NCI-H510A treated with DMSO at 0.1 percent for 48 hours (cell line): ENCODE results near the gene LONRF3.

Experiments
- DNase-seq: peaks from one replicate; lab custom pipeline; 2025; lab: John Stamatoyannopoulos, UW

LONRF3 gene

GRCh38 chrX:118974088-118974907 is at the start of gene LONRF3:
LONRF3 (plus strand) TSS chrX:118974618; CDS start chrX:118974781, 163 bp downstream.
- peak; percentile 14 for DNase-seq

GRCh38 chrX:118928151-118928550 is 46.3 kb upstream of the LONRF3 start:
- no peak for DNase-seq

- no peak for DNase-seq
These were observed 39.1 kb upstream of the LONRF3 start for GRCh38 chrX:118935352-118935751.

DNA sequence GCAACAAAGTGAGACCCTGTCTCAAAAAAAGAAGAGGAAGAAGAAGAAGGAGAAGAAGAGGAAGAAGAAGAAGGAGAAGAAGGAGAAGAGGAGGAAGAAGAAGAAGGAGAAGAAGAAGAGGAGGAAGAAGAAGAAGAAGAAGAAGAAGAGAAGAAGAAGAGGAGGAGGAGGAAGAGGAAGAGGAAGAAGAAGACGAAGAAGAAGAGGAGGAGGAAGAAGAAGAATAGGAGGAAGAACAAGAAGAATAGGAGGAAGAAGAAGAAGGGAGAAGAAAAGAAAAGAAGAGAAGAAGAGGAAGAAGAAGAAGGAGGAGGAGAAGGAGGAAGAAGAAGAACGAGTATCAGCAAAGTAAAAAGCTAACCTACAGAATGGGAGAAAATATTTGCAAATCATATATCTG is 33.3 kb upstream of the LONRF3 start:
- DNase-seq, result no peak

GRCh38 chrX:118943102-118943501 is 31.3 kb upstream of the LONRF3 start:
- DNase-seq, result no peak

DNA sequence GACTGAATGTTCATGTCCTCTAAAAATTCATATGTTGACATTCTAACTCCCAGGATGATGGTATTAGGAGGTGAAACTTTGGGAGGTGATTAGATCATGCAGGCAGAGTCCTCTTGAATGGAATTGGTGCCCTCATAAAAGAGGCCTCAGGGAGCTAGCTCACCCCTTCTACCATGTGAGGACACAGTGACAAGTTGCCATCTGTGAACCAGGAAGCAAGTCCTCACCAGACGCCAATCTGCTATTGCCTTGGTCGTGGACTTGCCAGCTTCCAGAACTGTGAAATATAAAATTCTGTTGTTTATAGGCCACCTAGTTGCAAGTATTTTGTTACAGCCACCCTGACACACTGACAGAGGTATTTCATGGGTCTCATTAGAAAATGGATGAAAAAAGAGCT is 28.5 kb upstream of the LONRF3 start:
- DNase-seq, result no peak

DNA sequence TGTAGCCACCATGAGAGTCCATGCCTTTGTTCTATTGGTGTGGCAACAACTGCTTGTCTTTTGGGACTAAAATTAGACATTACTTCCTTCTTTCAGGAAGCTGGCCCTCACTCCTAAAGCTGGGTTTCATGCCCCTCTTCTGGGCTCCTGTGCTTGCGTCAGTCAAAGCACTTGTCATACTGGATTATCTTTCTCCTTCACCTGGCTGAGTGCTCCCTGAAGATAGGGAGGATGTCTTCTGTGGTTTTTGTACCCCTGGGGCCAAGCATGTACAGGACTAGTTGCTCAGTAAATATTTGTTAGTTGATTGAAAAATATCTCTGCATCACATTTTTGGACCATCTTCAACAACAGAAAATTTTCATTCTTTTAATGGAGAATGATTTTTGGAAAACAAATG is 26.1 kb upstream of the LONRF3 start:
- DNase-seq, result no peak

GRCh38 chrX:118961866-118962560 is 12.4 kb upstream of the LONRF3 start:
- no peak for DNase-seq

DNA sequence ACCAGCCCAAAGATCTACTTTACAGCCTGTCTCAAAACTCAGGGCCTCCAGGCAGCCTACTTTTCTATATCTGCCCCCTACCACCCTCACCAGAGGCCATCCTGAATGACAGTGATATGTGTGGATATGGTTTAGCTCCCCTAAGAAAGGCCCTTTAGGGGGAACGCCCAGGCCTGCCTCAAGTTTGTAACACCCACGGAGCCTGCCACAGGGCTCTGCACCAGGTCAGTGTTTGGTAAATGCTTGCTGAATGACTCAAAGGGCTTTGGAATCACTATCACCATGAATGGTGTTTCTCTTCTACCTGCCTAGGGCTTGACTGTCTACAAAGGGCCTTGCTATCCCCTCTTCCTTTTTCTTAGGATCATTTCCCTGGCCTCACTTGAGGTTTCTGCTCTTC is 11.3 kb upstream of the LONRF3 start:
- no peak for DNase-seq

DNA sequence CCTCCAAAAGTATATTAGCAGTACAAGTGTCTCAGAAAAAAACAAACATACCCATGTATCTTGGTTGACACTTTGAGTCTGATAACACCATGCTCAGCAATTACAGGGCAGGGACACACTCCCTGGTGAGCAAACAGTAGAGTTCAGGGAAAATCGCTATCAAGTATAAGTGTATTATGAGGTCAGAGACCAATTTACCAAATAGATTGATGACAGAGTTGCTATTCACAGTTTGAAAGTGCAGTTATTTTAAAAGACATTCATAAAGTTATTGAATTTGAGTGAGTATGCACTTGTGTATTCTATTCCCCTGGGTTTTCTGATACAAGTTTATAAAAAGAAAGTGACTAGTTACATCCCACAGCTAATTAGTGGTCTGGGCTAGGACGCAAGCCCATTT is 10.2 kb upstream of the LONRF3 start:
- no peak for DNase-seq

GRCh38 chrX:118965395-118965794 is 9.0 kb upstream of the LONRF3 start:
- no peak for DNase-seq

DNA sequence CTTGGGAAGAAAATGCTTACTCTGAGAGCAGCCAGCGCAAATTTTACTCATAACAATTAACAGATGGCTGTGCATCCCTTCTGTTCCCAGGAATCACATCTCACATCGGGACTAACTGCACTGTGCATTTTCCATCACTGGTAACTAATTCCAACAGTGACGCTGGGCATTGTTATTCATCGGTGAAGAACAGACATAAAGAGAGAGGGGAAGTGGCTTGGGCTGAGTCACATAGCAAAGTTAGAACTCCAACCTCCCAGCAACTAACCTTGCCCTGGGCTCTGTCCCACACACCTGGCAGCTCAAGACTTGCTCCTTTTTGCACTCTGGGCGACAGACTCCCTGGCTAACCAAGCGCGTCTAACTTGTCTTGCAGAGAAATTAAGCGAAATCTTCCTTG is 6.4 kb upstream of the LONRF3 start:
- no peak for DNase-seq

GRCh38 chrX:118971552-118971951 is 2.9 kb upstream of the LONRF3 start:
- peak; percentile 15 for DNase-seq

- no peak for DNase-seq
These were observed 880 bp upstream of the LONRF3 start for GRCh38 chrX:118973389-118974087.

- DNase-seq, result peak; percentile 39
These were observed 672 bp downstream of the LONRF3 start for GRCh38 chrX:118974908-118975671.

DNA sequence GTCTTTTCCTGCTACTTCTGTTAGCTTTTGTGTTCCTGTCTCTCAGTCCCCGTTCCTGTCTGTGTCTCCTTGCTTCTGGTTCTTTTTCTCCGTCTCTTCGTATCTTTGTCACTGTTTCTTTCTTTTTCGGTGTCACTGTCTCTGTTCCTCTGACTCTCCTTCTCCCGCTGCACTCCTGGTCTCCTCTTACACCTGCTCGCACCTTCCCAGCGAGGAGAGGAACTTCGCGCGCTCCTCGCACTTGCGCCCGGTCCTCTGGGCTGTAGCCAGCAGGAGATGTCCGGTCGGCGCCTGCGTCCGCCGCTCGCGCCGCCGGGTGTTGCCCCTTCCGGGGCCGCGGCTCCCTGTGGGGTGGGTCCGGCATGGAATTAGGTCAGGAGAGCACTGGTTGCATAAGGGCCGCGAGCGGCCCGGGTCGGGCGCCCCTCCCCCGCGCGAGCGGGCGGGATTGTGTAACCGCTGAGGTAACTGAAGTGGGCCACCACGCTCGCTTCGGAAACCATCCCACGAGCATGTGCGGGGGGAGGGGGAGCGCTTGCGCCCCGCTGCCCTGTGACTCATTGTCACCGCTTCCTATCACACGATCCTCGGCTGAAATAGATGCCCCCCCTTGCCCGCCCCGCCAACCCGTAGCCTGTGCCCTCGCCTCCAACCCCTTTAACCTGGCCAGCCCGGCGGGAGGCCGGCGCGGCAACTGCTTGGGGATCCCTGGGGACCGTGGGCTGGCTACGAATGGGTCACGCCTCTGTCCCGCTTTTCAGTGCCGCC is 1.6 kb downstream of the LONRF3 start:
- DNase-seq, result peak; percentile 9

- DNase-seq, result peak; percentile 35
These were observed 2.4 kb downstream of the LONRF3 start for GRCh38 chrX:118976599-118977340.

DNA sequence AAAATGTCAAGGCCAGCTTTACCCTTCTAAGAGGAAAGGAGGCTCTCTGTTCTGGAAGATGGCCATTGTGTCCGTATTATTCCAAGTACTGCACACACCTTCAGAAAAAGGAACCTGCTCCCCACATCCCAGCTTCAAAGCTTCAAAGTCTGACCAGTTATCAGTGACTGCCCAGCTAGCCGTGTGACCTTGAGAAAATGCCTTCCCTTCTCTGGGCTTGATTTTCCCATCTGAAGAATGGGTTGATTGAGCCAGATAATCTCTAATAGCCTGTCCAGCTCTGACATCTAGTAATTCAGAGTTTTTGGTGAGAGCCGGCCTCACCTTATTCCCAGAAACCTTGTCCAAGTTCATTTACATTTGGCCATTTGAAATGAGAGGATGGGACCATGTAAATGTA is 3.0 kb downstream of the LONRF3 start:
- no peak for DNase-seq

- no peak for DNase-seq
These were observed 4.0 kb downstream of the LONRF3 start for GRCh38 chrX:118978451-118978850.

DNA sequence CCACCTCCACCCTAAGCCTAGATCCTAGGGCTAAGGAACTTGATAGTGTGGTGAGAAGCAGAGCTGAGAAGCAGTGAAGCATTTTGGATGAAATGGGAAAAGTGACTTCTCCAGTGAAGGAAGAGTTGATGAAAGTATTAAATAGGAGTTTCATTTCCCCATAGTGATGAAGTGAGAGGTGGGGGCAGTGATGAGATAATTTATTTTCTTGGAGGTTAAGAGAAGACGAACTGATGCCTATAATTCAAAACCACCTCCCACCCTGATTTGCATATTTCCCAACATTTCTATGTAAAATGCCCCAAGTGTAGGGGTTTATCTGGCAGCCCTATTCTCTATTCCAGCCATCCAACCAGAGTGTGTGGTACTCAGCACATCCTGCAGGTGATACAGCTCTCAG is 6.3 kb downstream of the LONRF3 start:
- no peak for DNase-seq

DNA sequence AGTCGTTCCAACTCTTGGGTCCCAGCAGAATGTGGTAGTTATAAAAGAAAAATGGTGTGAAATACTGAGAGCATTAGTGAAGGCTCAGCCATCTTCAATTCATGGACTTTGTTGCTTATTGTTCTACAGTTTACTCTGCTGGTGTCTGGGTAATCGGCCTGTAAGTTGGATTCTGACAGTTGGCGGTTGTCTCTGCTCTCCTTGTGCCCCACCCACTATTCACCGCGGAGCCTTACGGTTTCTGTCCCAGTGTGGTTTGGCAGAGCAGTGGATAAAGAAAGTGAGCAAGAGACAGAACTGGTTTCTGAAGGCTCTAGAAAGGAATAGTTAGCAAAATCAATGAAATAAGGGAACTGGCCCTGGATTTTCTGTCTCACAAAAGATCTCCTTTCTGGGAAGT is 9.1 kb downstream of the LONRF3 start:
- DNase-seq, result no peak
